ENCODE measurements around the gene NFKBIL1. TPM values are rescaled to one million over a fixed set of nuclear protein-coding genes. Genes with fewer than 3 reads are reported as not detected.
"Not testable (repeated sequence)": the region's sequence is repeated elsewhere in the genome, so short reads cannot be mapped to it uniquely, and the experiment has no call there.

NFKBIL1 gene
- total RNA-seq, 2 donors from 2014 or later: 17.4 to 26.3 TPM

DNA sequence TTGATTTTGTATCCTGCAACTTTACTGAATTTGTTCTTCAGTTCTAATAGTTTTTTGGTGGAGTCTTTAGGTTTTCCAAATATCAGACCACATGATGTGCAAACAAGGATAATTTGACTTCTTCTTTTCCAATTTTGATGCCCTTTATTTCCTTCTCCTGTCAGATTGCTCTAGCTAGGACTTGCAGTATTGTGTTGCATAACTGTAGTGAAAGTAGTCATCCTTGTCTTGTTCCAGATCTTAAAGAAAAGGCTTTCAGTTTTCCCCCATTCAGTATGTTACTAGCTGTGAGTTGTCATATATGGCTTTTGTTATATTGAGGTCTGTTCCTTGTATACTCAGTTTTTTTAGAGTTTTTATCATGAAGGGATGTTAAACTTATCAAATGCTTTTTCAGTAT, 44.8 kb upstream of the NFKBIL1 start:
- H3K27me3 Mint-ChIP-seq (ENCODE audit: insufficient read depth): peaks cover 18% of the 10 kb centered on the region
- H3K9me3 ChIP-seq (ENCODE audit: control insufficient read depth, low read length): no peaks in the 10 kb centered on the region
- H3K4me1 ChIP-seq (ENCODE audit: control insufficient read depth, insufficient read depth, low read length): no peaks in the 10 kb centered on the region
- DNase-seq: no peak
- H3K9ac ChIP-seq (ENCODE audit: extremely low read depth, low read length, poor library complexity, severe bottlenecking): no peak overlapping the region
- H3K27ac ChIP-seq (ENCODE audit: low read depth, low read length): no peak overlapping the region
- peaks cover 14% of the 10 kb centered on the region for H3K27me3 ChIP-seq (ENCODE audit: control insufficient read depth, insufficient read depth, low read length, poor library complexity, severe bottlenecking)
- H3K4me1 Mint-ChIP-seq: peaks cover 20% of the 10 kb centered on the region
- no peak overlapping the region for H3K27ac Mint-ChIP-seq
- no peaks in the 10 kb centered on the region for H3K9me3 Mint-ChIP-seq
- H3K4me3 ChIP-seq (ENCODE audit: low read length): no peak overlapping the region
- no peak overlapping the region for H3K4me3 Mint-ChIP-seq
- TF ChIP-seq, protein P1, sequence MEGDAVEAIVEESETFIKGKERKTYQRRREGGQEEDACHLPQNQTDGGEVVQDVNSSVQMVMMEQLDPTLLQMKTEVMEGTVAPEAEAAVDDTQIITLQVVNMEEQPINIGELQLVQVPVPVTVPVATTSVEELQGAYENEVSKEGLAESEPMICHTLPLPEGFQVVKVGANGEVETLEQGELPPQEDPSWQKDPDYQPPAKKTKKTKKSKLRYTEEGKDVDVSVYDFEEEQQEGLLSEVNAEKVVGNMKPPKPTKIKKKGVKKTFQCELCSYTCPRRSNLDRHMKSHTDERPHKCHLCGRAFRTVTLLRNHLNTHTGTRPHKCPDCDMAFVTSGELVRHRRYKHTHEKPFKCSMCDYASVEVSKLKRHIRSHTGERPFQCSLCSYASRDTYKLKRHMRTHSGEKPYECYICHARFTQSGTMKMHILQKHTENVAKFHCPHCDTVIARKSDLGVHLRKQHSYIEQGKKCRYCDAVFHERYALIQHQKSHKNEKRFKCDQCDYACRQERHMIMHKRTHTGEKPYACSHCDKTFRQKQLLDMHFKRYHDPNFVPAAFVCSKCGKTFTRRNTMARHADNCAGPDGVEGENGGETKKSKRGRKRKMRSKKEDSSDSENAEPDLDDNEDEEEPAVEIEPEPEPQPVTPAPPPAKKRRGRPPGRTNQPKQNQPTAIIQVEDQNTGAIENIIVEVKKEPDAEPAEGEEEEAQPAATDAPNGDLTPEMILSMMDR (conservative IDR thresholded peaks at IDR 0.05): no peak
- H3K36me3 ChIP-seq (ENCODE audit: control insufficient read depth, insufficient read depth, low read length): no peaks in the 10 kb centered on the region
- H3K36me3 Mint-ChIP-seq (ENCODE audit: low read depth): peaks cover 3% of the 10 kb centered on the region

DNA sequence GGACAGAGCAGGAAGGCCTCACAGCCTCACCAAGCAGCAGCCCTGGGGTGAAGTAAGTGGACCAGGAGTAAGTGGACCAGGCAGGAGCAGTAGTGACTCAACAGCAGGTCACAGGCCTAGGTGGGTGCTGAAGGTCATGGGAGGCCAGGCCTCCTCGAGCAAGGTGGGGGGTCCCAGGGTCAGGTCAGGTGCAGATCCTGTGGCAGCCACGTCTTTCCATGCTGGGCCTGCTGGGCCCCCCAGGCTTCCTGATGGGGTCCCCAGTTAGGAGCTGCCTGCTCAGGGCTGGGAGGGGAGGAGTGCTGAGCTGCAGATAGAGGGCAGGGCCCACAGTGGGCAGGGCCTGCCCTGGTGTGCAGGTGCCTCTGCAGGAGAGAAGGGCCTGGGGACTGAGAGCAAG, 38.4 kb upstream of the NFKBIL1 start:
- H3K27me3 Mint-ChIP-seq (ENCODE audit: insufficient read depth); H3K9me3 ChIP-seq (ENCODE audit: control insufficient read depth, low read length); H3K9ac ChIP-seq (ENCODE audit: extremely low read depth, low read length, poor library complexity, severe bottlenecking); H3K4me1 ChIP-seq (ENCODE audit: control insufficient read depth, insufficient read depth, low read length); H3K4me3 Mint-ChIP-seq; H3K27ac Mint-ChIP-seq; H3K36me3 ChIP-seq (ENCODE audit: control insufficient read depth, insufficient read depth, low read length); H3K4me3 ChIP-seq (ENCODE audit: low read length); H3K4me1 Mint-ChIP-seq; H3K27me3 ChIP-seq (ENCODE audit: control insufficient read depth, insufficient read depth, low read length, poor library complexity, severe bottlenecking); DNase-seq; H3K27ac ChIP-seq (ENCODE audit: low read depth, low read length): not testable (repeated sequence)
- peaks cover 37% of the 10 kb centered on the region for H3K36me3 Mint-ChIP-seq (ENCODE audit: low read depth)
- 70% methylated on average over 2 of the region's 2 CpGs; no CpG with 5 or more reads in 1 of the 2 experiments for WGBS, 2 experiments (ENCODE audit: insufficient coverage in 1 of 2, insufficient read length in 1 of 2)
- H3K9me3 Mint-ChIP-seq: peaks cover 11% of the 10 kb centered on the region

DNA sequence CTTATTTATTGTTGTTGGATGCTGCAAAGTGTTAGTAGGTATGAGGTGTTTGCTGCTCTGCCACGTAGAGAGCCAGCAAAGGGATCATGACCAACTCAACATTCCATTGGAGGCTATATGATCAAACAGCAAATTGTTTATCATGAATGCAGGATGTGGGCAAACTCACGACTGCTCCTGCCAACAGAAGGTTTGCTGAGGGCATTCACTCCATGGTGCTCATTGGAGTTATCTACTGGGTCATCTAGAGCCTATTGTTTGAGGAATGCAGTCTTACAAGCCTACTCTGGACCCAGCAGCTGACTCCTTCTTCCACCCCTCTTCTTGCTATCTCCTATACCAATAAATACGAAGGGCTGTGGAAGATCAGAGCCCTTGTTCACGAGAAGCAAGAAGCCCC, 37.4 kb upstream of the NFKBIL1 start:
- peaks cover 37% of the 10 kb centered on the region for H3K36me3 Mint-ChIP-seq (ENCODE audit: low read depth)
- no peaks in the 10 kb centered on the region for H3K27me3 ChIP-seq (ENCODE audit: control insufficient read depth, insufficient read depth, low read length, poor library complexity, severe bottlenecking)
- no peaks in the 10 kb centered on the region for H3K4me1 Mint-ChIP-seq
- no peaks in the 10 kb centered on the region for H3K27me3 Mint-ChIP-seq (ENCODE audit: insufficient read depth)
- H3K27ac ChIP-seq (ENCODE audit: low read depth, low read length): no peak overlapping the region
- H3K4me1 ChIP-seq (ENCODE audit: control insufficient read depth, insufficient read depth, low read length): no peaks in the 10 kb centered on the region
- H3K9ac ChIP-seq (ENCODE audit: extremely low read depth, low read length, poor library complexity, severe bottlenecking): no peak overlapping the region
- 84 to 88% methylated on average over 4 of the region's 4 CpGs for WGBS, 2 experiments (ENCODE audit: insufficient coverage in 1 of 2, insufficient read length in 1 of 2)
- no peak overlapping the region for H3K4me3 ChIP-seq (ENCODE audit: low read length)
- no peak overlapping the region for H3K4me3 Mint-ChIP-seq
- H3K9me3 ChIP-seq (ENCODE audit: control insufficient read depth, low read length): peaks cover 7% of the 10 kb centered on the region
- H3K27ac Mint-ChIP-seq: no peak overlapping the region
- H3K36me3 ChIP-seq (ENCODE audit: control insufficient read depth, insufficient read depth, low read length): no peaks in the 10 kb centered on the region
- no peak for DNase-seq
- TF ChIP-seq, protein P1 (conservative IDR thresholded peaks at IDR 0.05): no peak
- peaks cover 11% of the 10 kb centered on the region for H3K9me3 Mint-ChIP-seq

DNA sequence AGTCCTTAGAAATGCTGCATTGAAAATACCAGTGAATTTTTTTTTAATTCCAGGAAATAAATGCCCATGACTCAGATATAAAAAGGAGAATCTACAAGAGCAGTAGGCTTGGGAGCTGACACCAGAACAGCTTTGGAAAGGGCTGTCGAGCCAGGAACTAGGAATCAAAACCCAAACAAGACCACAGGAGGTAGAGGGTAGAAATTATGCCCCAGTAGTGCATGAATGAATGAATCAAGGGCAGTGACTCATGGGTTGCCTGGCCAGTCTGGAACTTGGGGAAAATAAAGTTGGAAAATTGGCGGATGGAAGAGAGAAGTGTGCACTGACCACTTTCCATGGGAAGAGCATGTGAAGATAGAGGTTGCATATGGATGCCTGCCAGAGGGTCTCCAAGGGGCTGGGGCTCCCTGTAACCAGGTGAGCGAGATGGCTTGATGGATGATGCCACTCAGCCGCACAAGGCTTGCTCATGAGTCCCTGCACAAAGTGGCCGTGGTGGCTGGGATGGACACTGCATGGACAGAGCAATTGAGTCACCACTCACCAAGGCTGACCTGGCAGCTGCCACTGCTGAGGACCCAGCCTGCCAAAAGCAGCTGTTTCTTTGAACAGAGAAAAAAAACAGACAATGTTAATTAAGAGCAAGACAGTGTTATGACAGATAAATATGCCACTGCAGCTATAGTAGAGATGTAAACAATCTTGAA, 33.8 kb upstream of the NFKBIL1 start:
- no peak overlapping the region for H3K27ac Mint-ChIP-seq
- 80 to 91% methylated on average over 4 to 5 of the region's 5 CpGs for WGBS, 2 experiments (ENCODE audit: insufficient coverage in 1 of 2, insufficient read length in 1 of 2)
- H3K27ac ChIP-seq (ENCODE audit: low read depth, low read length): no peak overlapping the region
- no peaks in the 10 kb centered on the region for H3K36me3 ChIP-seq (ENCODE audit: control insufficient read depth, insufficient read depth, low read length)
- DNase-seq: no peak
- H3K36me3 Mint-ChIP-seq (ENCODE audit: low read depth): peaks cover 24% of the 10 kb centered on the region
- H3K27me3 Mint-ChIP-seq (ENCODE audit: insufficient read depth): no peaks in the 10 kb centered on the region
- peaks cover 7% of the 10 kb centered on the region for H3K9me3 ChIP-seq (ENCODE audit: control insufficient read depth, low read length)
- peaks cover 11% of the 10 kb centered on the region for H3K9me3 Mint-ChIP-seq
- no peak overlapping the region for H3K9ac ChIP-seq (ENCODE audit: extremely low read depth, low read length, poor library complexity, severe bottlenecking)
- no peak overlapping the region for H3K4me3 ChIP-seq (ENCODE audit: low read length)
- no peaks in the 10 kb centered on the region for H3K4me1 Mint-ChIP-seq
- H3K4me1 ChIP-seq (ENCODE audit: control insufficient read depth, insufficient read depth, low read length): no peaks in the 10 kb centered on the region
- H3K4me3 Mint-ChIP-seq: no peak overlapping the region
- TF ChIP-seq, protein P1 (conservative IDR thresholded peaks at IDR 0.05): no peak
- no peaks in the 10 kb centered on the region for H3K27me3 ChIP-seq (ENCODE audit: control insufficient read depth, insufficient read depth, low read length, poor library complexity, severe bottlenecking)
